KMS-11 (cell line): Measurements from ENCODE around the gene WDR53.

ENCODE experiments used
- H2AFZ ChIP-seq: fragments of 200-600 bp; sonication (generic); 2 replicates; pipeline ENCODE4 v1.6.1; 2016; ENCODE audit warnings: antibody characterized with exemption, mixed run types, low read depth
- H3K27ac ChIP-seq: fragments of 200-600 bp; sonication (generic); 2 replicates; pipeline ENCODE4 v1.6.1; 2016; ENCODE audit warnings: mild to moderate bottlenecking, mixed run types
- H3K27me3 ChIP-seq: fragments of 200-600 bp; sonication (generic); 2 replicates; pipeline ENCODE4 v1.6.1; 2017; ENCODE audit warnings: mild to moderate bottlenecking, low read depth, mixed run types, moderate library complexity; ENCODE audit not compliant: insufficient read depth
- H3K36me3 ChIP-seq: fragments of 200-600 bp; sonication (generic); 2 replicates; pipeline ENCODE4 v1.6.1; 2017; ENCODE audit warnings: mild to moderate bottlenecking, mixed run types; ENCODE audit not compliant: insufficient read depth
- H3K4me1 ChIP-seq: fragments of 200-600 bp; sonication (generic); 2 replicates; pipeline ENCODE4 v1.6.1; 2016; ENCODE audit warnings: mild to moderate bottlenecking, low read depth, mixed run types; ENCODE audit not compliant: poor library complexity, severe bottlenecking
- H3K4me2 ChIP-seq: fragments of 200-600 bp; sonication (generic); 2 replicates; pipeline ENCODE4 v1.7.0; 2016; ENCODE audit warnings: mild to moderate bottlenecking, mixed run types
- H3K4me3 ChIP-seq: fragments of 200-600 bp; sonication (generic); IDR thresholded peaks from 2 replicates; pipeline ENCODE4 v1.6.1; 2017; ENCODE audit warnings: low read depth, low read length, mixed read lengths; ENCODE audit not compliant: insufficient read depth
- H3K79me2 ChIP-seq: fragments of 200-600 bp; sonication (generic); 2 replicates; pipeline ENCODE4 v1.6.1; 2016; ENCODE audit warnings: low read depth, mixed run types; ENCODE audit not compliant: insufficient read depth
- H3K9ac ChIP-seq: fragments of 200-600 bp; sonication (generic); 2 replicates; pipeline ENCODE4 v1.6.1; 2016; ENCODE audit warnings: mild to moderate bottlenecking, mixed run types
- H4K20me1 ChIP-seq: fragments of 200-600 bp; sonication (generic); 2 replicates; pipeline ENCODE4 v1.6.1; 2016; ENCODE audit warnings: mild to moderate bottlenecking, mixed run types; ENCODE audit not compliant: insufficient read depth
- CTCF ChIP-seq: fragments of 200-600 bp; sonication (generic); conservative IDR thresholded peaks from 2 replicates; pipeline ENCODE4 v1.6.1; 2017; ENCODE audit warnings: low read depth, mild to moderate bottlenecking, antibody characterized with exemption, low read length, moderate library complexity, mixed read lengths

WDR53 gene

DNA sequence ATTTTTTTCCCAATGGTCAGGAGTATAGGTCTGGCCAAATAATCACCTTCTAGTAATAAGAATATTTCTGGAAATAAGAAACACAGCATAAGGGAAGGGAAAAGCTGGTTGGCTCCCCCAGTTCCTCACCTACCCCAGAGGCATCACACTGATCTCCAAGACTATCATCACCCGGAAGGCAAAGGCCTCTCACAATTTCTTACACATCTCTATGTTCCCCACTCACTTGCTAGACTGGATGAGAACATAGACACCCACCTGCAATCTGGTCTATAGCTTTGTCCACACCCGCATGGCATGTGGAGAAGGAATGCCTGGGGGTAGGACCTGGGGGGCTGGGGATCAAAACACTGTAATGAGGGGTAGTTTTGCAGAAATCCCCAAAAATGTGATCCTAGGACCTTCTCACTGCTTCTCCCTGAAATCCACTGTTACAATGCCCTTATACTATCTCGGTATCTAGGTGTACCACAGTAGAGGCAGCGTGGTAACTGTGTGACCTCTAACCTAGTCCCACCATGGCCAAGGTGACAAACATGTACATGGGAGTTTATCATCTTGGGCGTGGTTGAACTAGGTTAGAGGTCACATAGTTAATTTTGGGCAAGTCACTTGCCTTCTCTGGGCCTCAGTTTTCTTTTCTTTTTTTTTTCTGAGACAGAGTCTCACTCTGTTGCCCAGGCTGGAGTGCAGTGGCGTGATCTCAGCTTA, 41.6 kb upstream of the WDR53 start:
- no peaks in the 10 kb centered on the region for H3K36me3 ChIP-seq
- no peak for TF ChIP-seq CTCF
- peak overlapping the region; percentile 66 for H2AFZ ChIP-seq
- no peak overlapping the region for H3K4me3 ChIP-seq
- H3K4me1 ChIP-seq: peaks cover 5% of the 10 kb centered on the region
- peak overlapping the region; percentile 33; the same call in 1 of the 2 replicates for H3K4me2 ChIP-seq
- H3K79me2 ChIP-seq: no peaks in the 10 kb centered on the region
- H4K20me1 ChIP-seq: no peaks in the 10 kb centered on the region
- H3K27ac ChIP-seq: no peak overlapping the region
- H3K27me3 ChIP-seq: no peaks in the 10 kb centered on the region
- no peak overlapping the region for H3K9ac ChIP-seq

DNA sequence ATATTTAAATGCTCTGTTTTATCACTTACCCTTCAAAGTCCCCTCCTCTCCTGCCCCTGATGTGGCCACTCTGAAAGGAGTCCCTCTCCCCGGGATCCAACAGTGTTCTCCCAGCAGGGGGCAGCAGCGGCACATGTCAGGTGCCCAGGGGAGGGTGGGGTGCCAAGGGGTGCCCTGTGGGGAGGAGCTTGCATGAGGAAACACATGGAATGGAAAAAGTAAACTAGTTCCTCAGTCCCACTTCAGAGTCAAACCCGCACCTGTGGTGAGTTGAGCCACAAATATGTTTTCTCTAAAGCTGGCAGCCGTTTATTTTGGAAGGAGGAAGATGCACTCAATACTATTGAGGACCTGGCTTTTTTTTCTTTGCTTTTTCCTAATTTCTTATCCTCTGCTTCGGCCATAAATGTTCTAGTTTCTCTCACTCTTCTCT, 41.0 kb upstream of the WDR53 start:
- Histone ChIP-seq H3K27me3 (no peaks in the 10 kb centered on the region), H3K4me1 (peaks cover 5% of the 10 kb centered on the region), H3K9ac (no peak overlapping the region), H3K4me3 (no peak overlapping the region), H4K20me1 (no peaks in the 10 kb centered on the region), H3K4me2 (peak overlapping the region; percentile 33; the same call in 1 of the 2 replicates), H3K79me2 (no peaks in the 10 kb centered on the region), H2AFZ (peak overlapping the region; percentile 66), H3K36me3 (no peaks in the 10 kb centered on the region), H3K27ac (no peak overlapping the region)
- peak; percentile 99 for TF ChIP-seq CTCF

GRCh38 chr3:196608693-196609092, 40.3 kb upstream of the WDR53 start:
- H2AFZ ChIP-seq: peak overlapping the region; percentile 66; the same call in 1 of the 2 replicates
- no peaks in the 10 kb centered on the region for H3K27me3 ChIP-seq
- H3K36me3 ChIP-seq: no peaks in the 10 kb centered on the region
- no peaks in the 10 kb centered on the region for H3K79me2 ChIP-seq
- H4K20me1 ChIP-seq: no peaks in the 10 kb centered on the region
- no peak for TF ChIP-seq CTCF
- H3K27ac ChIP-seq: no peak overlapping the region
- H3K4me2 ChIP-seq: no peak overlapping the region
- peaks cover 5% of the 10 kb centered on the region for H3K4me1 ChIP-seq
- H3K4me3 ChIP-seq: no peak overlapping the region
- no peak overlapping the region for H3K9ac ChIP-seq

DNA sequence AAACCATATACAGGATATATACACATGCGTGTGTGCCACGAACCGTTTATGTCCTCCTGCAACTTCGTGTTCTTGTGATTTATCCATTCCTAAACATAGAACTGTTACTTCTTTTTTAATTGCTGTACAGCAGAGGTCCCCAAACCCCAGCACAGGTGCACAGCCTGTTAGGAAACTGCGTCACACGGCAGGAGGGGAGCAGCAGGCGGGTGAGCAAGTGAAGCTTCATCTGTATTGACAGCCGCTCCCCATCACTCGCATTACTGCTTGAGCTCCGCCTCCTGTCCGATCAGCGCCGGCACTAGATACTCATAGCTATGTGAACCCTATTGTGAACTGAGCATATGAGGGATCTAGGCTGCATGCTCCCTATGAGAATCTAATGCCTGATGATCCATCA, 36.2 kb upstream of the WDR53 start:
- Histone ChIP-seq H3K27ac (no peak overlapping the region), H3K4me2 (no peak overlapping the region), H3K79me2 (no peaks in the 10 kb centered on the region), H3K36me3 (no peaks in the 10 kb centered on the region), H3K27me3 (no peaks in the 10 kb centered on the region), H3K9ac (no peak overlapping the region), H4K20me1 (no peaks in the 10 kb centered on the region), H3K4me1 (peaks cover 2% of the 10 kb centered on the region), H2AFZ (no peak overlapping the region), H3K4me3 (no peak overlapping the region)
- TF ChIP-seq CTCF: no peak
